HUES6 (cell line): ENCODE results near the gene SPATA45.
A peak's percentile ranks its signal among the peaks of the same experiment; 100 is the strongest.
"Not testable (repeated sequence)": the region's sequence is repeated elsewhere in the genome, so short reads cannot be mapped to it uniquely, and the experiment has no call there.

Experiments used
- H3K27ac ChIP-seq: 2 replicates; pipeline ENCODE4 v1.7.0; 2013; ENCODE audit warnings: low read depth, mild to moderate bottlenecking, low read length, inconsistent platforms
- H3K27me3 ChIP-seq: 2 replicates; pipeline ENCODE4 v1.6.1; 2013; ENCODE audit warnings: low read length; ENCODE audit not compliant: control insufficient read depth, insufficient read depth
- H3K36me3 ChIP-seq: 2 replicates; pipeline ENCODE4 v1.6.1; 2013; ENCODE audit warnings: low read length; ENCODE audit not compliant: control insufficient read depth, insufficient read depth
- H3K4me1 ChIP-seq: 2 replicates; pipeline ENCODE4 v1.6.1; 2013; ENCODE audit warnings: low read length; ENCODE audit not compliant: control insufficient read depth, insufficient read depth
- H3K4me3 ChIP-seq: 2 replicates; pipeline ENCODE4 v1.5.1; 2013; ENCODE audit warnings: low read depth, low read length
- H3K9ac ChIP-seq: one replicate; pipeline ENCODE4 v1.6.1; 2013; ENCODE audit warnings: mild to moderate bottlenecking, low read length
- H3K9me3 ChIP-seq: 2 replicates; pipeline ENCODE4 v1.6.1; 2013; ENCODE audit warnings: low read depth, low read length; ENCODE audit not compliant: control insufficient read depth, insufficient read depth

SPATA45 gene

DNA sequence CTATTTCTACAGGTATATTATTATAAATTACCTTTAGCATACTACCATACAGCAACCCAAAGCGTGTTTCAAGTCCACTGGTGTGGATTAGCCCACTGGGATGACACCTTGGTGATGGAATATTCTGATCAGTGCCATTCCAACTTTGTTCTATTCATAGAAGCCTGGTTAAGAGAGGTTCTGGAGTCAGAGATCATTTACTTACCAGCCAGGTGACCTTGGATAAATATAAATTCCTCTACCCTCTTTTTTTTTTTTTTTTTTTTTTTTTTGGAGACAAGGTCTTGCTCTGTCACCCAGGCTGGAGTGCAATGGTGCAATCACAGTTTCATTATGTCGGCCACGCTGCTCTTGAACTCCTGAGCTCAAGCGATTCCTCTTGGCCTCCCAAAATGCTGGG is at the start of gene SPATA45:
TSS of gene SPATA45 (minus strand) at position 101 of the 400 bp plus-strand sequence. CDS start 11,500 bp downstream, outside the sequence.
- Histone ChIP-seq H3K4me3 (no peak within 1 kb of the TSS), H3K9ac (no peak within 1 kb of the TSS), H3K9me3 (peaks cover 15% of the 10 kb centered on the region; the same call in 1 of the 2 replicates), H3K27ac (no peak within 1 kb of the TSS), H3K4me1 (no peaks in the 10 kb centered on the region), H3K36me3 (no peaks in the 10 kb centered on the region), H3K27me3 (no peaks in the 10 kb centered on the region)

DNA sequence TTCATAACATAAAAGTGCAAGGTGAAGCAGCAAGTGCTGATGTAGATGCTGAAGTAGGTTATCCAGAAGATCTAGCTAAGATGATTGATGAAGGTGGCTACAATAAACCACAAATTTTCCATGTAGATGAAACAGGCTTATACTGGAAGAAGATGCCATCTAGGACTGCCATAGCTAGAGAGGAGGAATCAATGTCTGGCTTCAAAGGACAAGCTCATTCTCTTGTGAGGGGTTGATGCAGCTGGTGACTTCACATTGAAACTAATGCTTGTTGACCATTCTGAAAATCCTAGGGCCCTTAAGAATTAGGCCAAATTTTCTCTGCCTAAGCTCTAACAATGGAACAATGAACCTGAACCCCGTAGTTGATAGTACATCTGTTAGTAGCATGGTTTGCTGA is 44.7 kb upstream of the SPATA45 start:
- Histone ChIP-seq H3K27ac (no peak overlapping the region), H3K36me3 (peaks cover 94% of the 10 kb centered on the region), H3K4me3 (no peak overlapping the region)

DNA sequence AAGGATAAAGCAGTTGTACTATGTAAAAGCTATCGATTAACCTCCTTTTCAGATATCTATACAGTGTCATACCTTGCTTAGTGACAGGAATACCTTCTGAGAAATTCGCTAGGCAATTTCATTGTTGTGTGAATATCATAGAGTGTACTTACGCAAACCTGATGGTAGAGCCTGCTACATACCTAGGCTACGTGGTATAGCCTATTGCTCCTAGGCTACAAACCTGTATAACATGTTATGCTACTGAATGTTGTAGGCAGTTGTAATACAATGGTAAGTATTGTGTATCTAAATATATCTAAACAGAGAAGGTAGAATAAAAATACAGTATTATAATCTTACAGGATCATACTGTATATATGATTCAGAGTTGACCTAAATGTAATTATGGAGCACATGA is 37.1 kb upstream of the SPATA45 start:
- Histone ChIP-seq H3K4me1 (peaks cover 8% of the 10 kb centered on the region; the same call in 1 of the 2 replicates), H3K4me3 (no peak overlapping the region), H3K36me3 (peaks cover 97% of the 10 kb centered on the region), H3K9ac (no peak overlapping the region), H3K27ac (no peak overlapping the region), H3K27me3 (no peaks in the 10 kb centered on the region), H3K9me3 (no peaks in the 10 kb centered on the region)

More for the DNA sequence above, 44.7 kb upstream of the SPATA45 start:
- Histone ChIP-seq H3K9me3 (no peaks in the 10 kb centered on the region), H3K9ac (no peak overlapping the region), H3K4me1 (no peaks in the 10 kb centered on the region), H3K27me3 (no peaks in the 10 kb centered on the region)

DNA sequence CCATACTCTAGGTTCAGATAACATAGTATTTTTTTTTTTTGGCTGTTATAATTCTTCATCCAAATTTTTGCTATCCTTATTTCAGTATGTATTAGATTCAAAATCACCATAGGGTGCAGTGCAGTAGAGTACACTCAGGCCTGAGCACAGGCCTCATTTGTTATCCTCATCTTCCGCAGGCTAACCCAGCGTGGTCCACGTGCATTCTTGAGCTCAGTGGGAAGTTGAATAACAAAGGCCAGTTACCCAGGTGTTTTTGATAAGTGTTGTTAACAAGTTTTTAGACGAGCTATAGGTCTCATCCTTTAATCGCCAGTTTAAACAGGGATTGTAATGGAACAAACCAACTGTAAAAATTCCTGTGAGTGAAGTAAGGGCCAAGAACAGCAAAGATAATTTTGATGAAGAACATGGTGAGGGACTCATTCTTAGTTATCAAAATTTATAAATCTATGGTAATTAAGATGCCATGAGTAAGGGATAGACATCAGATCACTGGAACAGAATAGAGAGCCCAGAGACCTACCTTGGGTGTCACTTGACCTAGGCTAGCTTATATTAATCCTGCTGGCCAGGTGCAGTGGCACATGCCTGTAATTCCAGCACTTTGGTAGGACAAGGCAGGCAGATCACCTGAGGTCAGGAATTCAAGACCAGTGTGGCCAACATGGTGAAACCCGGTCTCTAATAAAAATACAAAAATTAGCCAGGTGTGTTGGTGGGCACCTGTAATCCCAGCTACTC is 32.7 kb upstream of the SPATA45 start:
- peaks cover 93% of the 10 kb centered on the region for H3K36me3 ChIP-seq

DNA sequence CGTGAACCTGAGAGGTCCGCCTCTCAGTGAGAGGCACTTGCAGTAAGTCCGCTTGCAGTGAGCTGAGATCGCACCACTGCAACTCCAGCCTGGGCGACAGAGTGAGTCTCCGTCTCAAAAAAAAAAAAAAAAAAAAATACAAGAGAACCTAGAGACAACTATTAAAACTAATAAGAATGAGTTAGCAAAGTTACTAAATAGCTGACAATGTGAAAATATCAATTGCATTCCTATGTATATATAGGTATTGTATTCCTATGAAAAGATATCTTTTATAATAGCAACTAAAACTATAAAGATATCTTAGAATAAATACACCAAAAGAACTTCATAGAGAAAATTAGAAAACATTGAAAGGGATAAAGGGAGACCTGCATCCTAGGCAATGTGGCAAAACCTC is 31.0 kb upstream of the SPATA45 start:
- H3K27me3 ChIP-seq = no peaks in the 10 kb centered on the region
- no peak overlapping the region for H3K4me3 ChIP-seq
- peaks cover 93% of the 10 kb centered on the region for H3K36me3 ChIP-seq
- H3K27ac ChIP-seq = no peak overlapping the region
- H3K9ac ChIP-seq = no peak overlapping the region
- H3K4me1 ChIP-seq = peaks cover 10% of the 10 kb centered on the region; the same call in 1 of the 2 replicates
- H3K9me3 ChIP-seq = no peaks in the 10 kb centered on the region

More for the DNA sequence above, 32.7 kb upstream of the SPATA45 start:
- no peaks in the 10 kb centered on the region for H3K27me3 ChIP-seq
- H3K27ac ChIP-seq = 0 out of 2 replicates have a peak overlapping the region, but pooled peaks have one; percentile 5
- peaks cover 10% of the 10 kb centered on the region; the same call in 1 of the 2 replicates for H3K4me1 ChIP-seq
- H3K9ac ChIP-seq = no peak overlapping the region
- no peaks in the 10 kb centered on the region for H3K9me3 ChIP-seq
- no peak overlapping the region for H3K4me3 ChIP-seq

DNA sequence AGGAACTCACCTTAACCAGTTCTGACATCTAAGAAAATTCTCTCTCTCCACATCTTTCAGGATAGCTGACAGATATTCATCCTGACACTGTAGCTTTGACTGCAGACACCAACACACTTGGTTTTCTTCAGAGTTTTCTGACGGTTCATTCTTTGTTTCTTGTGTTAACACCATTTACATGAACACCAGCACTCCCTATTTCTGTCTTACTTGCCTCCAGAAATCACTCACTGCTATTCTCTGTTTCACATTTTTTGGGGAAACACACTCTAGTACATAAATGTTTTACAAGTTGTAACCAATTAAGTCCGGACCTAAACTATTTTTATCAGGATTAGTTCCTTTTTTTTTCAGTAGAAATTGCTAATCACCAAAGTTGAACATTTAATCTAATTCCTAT is 26.1 kb upstream of the SPATA45 start:
- Histone ChIP-seq H3K9me3 (no peaks in the 10 kb centered on the region), H3K27me3 (no peaks in the 10 kb centered on the region), H3K4me3 (no peak overlapping the region), H3K9ac (no peak overlapping the region), H3K4me1 (no peaks in the 10 kb centered on the region), H3K27ac (no peak overlapping the region), H3K36me3 (peaks cover 89% of the 10 kb centered on the region)

DNA sequence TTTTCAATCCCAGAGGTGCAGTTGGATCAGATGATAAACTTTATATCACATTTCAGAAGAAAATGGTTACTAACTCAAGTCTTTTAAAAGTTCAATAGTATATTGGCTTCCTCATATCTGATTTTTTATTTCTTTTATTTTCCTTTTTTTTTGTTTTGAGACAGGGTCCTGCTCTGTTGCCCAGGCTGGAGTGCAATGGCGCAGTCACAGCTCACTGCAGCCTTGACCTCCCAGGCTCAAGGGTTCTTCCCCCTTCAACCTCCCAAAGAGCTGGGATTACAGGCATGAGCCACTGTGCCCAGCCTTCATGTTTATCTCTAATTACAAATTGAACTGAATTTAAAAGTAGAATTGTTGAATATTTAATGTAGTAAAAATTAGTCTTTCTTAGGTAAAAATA is 24.5 kb upstream of the SPATA45 start:
- no peak overlapping the region for H3K27ac ChIP-seq
- peaks cover 92% of the 10 kb centered on the region for H3K36me3 ChIP-seq
- no peaks in the 10 kb centered on the region for H3K9me3 ChIP-seq
- no peak overlapping the region for H3K9ac ChIP-seq
- H3K4me1 ChIP-seq = no peaks in the 10 kb centered on the region
- no peak overlapping the region for H3K4me3 ChIP-seq
- H3K27me3 ChIP-seq = no peaks in the 10 kb centered on the region

DNA sequence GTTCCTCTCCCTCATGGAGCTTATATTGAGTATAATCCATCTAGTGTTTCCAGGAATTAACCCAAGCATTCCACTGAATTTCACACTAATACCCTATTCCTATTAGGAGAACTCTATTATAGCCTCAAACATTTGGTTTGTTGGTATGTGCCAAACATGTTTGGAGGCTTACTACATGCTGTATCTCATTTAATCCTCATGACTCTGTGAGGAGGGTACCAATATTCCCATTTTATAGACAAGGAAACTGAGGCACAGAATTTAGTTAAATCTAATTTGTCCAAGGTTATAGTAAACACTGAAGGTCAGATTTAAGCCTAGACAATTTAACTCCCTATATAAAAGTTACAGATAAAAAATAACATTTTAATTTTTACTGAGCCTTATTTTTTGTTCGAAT is 19.7 kb upstream of the SPATA45 start:
- Histone ChIP-seq H3K4me1 (no peaks in the 10 kb centered on the region), H3K27me3 (no peaks in the 10 kb centered on the region), H3K36me3 (peaks cover 88% of the 10 kb centered on the region), H3K27ac (no peak overlapping the region), H3K9ac (no peak overlapping the region), H3K4me3 (no peak overlapping the region), H3K9me3 (peaks cover 4% of the 10 kb centered on the region; the same call in 1 of the 2 replicates)

DNA sequence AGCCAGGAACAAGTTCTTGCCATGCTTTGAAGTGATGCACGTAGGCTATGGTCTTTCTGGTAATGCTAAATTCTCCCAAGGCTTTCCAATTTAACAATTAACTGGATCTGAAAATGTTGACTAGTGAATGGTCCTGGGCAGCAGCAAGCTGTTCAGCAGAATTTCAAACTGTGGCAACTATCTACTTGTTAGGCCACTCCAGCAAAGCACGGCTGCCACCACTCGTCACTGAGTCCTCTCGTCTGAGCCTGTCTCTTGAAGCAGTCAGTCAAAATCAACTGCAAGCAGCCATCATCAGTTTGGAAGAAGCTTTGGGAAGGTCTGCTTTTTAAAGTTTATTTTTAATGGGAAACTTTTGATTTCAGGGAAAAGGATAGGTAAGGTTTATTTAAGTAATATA is 16.8 kb upstream of the SPATA45 start:
- peaks cover 86% of the 10 kb centered on the region for H3K36me3 ChIP-seq
- no peak overlapping the region for H3K27ac ChIP-seq
- H3K27me3 ChIP-seq = no peaks in the 10 kb centered on the region
- H3K9ac ChIP-seq = no peak overlapping the region
- 0 out of 2 replicates have a peak overlapping the region, but pooled peaks have one; percentile 0 for H3K4me3 ChIP-seq
- H3K4me1 ChIP-seq = no peaks in the 10 kb centered on the region
- peaks cover 6% of the 10 kb centered on the region; the same call in 1 of the 2 replicates for H3K9me3 ChIP-seq

DNA sequence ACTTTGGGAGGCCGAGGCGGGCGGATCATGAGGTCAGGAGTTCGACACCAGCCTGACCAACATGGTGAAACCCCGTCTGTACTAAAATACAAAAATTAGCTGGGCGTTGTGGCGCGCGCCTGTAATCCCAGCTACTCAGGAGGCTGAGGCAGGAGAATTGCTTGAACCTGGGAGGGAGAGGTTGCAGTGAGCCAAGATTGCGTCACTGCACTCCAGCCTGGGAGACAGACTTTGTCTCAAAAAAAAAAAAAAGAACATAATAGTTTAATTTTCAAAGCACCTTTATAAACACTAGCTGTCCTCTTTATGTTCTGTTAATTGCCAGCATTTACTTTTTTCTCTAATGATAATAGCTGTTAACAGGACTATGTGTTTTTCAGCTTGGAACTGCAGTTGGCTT is 15.9 kb upstream of the SPATA45 start:
- Histone ChIP-seq H3K36me3 (peaks cover 83% of the 10 kb centered on the region), H3K4me3 (peak overlapping the region; percentile 57)
- H3K9ac ChIP-seq, H3K9me3 ChIP-seq, H3K27ac ChIP-seq, H3K4me1 ChIP-seq, H3K27me3 ChIP-seq: not testable (repeated sequence)

DNA sequence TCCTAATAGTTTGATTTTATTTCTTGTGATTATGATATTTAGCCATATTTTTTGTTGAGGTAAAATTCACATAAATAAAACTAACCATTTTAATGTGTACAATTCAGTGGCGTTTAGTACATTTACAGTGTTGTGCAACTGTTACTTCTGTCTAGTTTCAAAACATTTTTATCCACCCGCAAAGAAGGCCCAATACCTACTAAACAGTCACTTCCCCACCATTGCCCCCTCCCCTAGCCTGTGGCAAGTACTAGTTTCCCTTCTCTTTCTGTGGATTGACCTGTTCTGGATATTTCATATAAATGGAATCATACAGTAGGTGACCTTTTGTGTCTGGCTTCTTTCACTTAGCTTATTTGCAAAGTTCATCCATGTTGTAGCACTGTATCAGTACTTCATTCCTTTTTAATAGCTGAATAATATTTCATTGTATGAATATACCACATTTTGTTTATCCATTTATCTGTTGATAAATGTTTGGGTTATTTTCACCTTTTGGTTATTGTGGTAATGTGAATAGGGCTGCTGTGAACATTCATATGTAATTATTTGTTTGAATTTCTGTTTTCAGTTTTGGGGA is 14.8 kb upstream of the SPATA45 start:
- H3K27me3 ChIP-seq = no peaks in the 10 kb centered on the region
- H3K36me3 ChIP-seq = peaks cover 73% of the 10 kb centered on the region
- peaks cover 6% of the 10 kb centered on the region; the same call in 1 of the 2 replicates for H3K9me3 ChIP-seq
- no peak overlapping the region for H3K9ac ChIP-seq
- H3K4me1 ChIP-seq = no peaks in the 10 kb centered on the region
- H3K27ac ChIP-seq = no peak overlapping the region
- peak overlapping the region; percentile 57 for H3K4me3 ChIP-seq
